Left ventricle myocardium inferior (tissue), 1 donor: Measurements from ENCODE around the gene S100A12. TPM values are rescaled to one million over a fixed set of nuclear protein-coding genes. Genes with fewer than 3 reads are reported as not detected.

ENCODE experiments used
- DNase-seq: peaks from one replicate; pipeline ENCODE4 v3.0.0-alpha.2; 2020
- H3K27ac ChIP-seq: fragments of 200-600 bp; replicated peaks from 2 replicates; pipeline ENCODE4 v1.8.0; 2021
- H3K27me3 ChIP-seq: fragments of 200-600 bp; 2 replicates; pipeline ENCODE4 v1.8.0; 2021; ENCODE audit warnings: low read depth
- H3K36me3 ChIP-seq: fragments of 200-600 bp; 2 replicates; pipeline ENCODE4 v1.8.0; 2021
- H3K4me1 ChIP-seq: fragments of 200-600 bp; 2 replicates; pipeline ENCODE4 v1.8.0; 2021
- H3K4me3 ChIP-seq: fragments of 200-600 bp; 2 replicates; pipeline ENCODE4 v1.8.0; 2021; ENCODE audit warnings: mild to moderate bottlenecking, moderate library complexity
- H3K9me3 ChIP-seq: fragments of 200-600 bp; replicated peaks from 2 replicates; pipeline ENCODE4 v1.8.0; 2021
- intact Hi-C: fragments of 100-400 bp; cut with micrococcal nuclease; formaldehyde crosslinking; loops from one replicate; pipeline ENCODE4 v1.11.0; 2022
- total RNA-seq: library from RNA; stranded (reverse); fragmentation: NEBNext Ultra II Directional; extraction: Animal tissue kit (Norgen Biotek cat#: 25700); gene quantifications from one replicate; pipeline ENCODE4 v1.2.1, GENCODE V29; 2021
- TF ChIP-seq, protein P1 (sequence below): fragments of 200-600 bp; IDR thresholded peaks from 2 replicates; pipeline ENCODE4 v1.8.0; 2021; ENCODE audit warnings: antibody characterized with exemption, mild to moderate bottlenecking, borderline replicate concordance
- donor health status: DM: no; HTN: yes; CAD: no; lungs with severe emphysema.

S100A12 gene
- total RNA-seq, 1 donor from 2014 or later, result 2.3 TPM

DNA sequence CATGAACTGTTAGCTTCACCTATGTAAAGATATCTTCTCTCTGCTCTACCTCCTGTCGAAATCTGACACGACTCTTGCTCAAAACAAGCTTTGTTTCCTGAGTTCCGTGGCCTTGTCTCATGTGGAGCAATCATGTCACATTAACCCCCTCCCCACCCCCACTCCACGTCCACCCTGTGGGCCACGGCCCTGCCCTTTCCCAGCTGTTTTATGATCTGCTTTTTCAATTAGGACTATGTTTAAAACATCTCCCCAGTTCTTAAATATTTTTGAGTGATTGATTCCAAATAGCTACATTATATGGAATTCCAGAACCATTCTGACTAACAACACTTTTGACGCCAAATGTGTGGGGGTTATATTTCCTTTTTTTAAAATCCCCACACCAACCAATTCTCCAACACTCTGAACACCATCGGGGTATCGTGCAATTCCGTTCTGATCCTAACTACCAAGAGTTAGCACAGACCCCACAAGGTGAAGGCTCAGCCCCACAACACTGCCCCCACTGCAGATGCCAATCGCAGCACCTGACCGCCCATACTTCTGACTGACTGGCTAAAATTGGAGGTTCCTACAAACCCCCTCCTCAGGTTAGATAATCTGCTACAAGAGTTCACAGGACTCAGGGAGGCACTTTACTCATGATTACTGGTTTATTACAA lies 28.1 kb upstream of the S100A12 start:
- H3K27me3 ChIP-seq, result peaks cover 52% of the 10 kb centered on the region
- H3K27ac ChIP-seq, result no peak overlapping the region

DNA sequence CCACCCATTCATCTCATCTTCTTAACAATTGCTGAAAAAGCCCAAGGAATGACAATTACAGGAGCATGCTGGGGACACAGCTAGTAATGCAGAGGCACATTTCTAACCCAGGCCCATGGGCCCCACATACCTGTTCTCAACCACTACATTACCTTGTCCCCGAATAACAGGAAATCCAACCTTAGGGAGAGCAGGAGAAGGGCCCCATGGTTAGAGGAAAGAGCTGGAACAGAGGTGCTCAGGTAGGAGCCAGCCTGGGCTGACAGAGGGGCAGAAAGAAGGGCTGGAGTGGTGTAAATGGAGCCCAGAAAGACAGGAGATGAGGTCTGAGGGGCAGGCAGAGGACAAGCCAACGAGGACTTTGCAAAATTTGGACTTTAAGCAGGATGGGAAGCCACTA lies 26.8 kb upstream of the S100A12 start:
- Histone ChIP-seq H3K36me3 (no peaks in the 10 kb centered on the region), H3K9me3 (no peaks in the 10 kb centered on the region), H3K4me1 (no peaks in the 10 kb centered on the region), H3K4me3 (no peak overlapping the region), H3K27me3 (peaks cover 60% of the 10 kb centered on the region), H3K27ac (no peak overlapping the region)
- no peak for DNase-seq
- TF ChIP-seq, protein P1, sequence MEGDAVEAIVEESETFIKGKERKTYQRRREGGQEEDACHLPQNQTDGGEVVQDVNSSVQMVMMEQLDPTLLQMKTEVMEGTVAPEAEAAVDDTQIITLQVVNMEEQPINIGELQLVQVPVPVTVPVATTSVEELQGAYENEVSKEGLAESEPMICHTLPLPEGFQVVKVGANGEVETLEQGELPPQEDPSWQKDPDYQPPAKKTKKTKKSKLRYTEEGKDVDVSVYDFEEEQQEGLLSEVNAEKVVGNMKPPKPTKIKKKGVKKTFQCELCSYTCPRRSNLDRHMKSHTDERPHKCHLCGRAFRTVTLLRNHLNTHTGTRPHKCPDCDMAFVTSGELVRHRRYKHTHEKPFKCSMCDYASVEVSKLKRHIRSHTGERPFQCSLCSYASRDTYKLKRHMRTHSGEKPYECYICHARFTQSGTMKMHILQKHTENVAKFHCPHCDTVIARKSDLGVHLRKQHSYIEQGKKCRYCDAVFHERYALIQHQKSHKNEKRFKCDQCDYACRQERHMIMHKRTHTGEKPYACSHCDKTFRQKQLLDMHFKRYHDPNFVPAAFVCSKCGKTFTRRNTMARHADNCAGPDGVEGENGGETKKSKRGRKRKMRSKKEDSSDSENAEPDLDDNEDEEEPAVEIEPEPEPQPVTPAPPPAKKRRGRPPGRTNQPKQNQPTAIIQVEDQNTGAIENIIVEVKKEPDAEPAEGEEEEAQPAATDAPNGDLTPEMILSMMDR, result no peak
- intact Hi-C loops, result no loop called here

More for the DNA sequence above, 28.1 kb upstream of the S100A12 start:
- DNase-seq, result no peak
- Histone ChIP-seq H3K36me3 (no peaks in the 10 kb centered on the region), H3K4me3 (no peak overlapping the region), H3K9me3 (peaks cover 3% of the 10 kb centered on the region), H3K4me1 (no peaks in the 10 kb centered on the region)
- TF ChIP-seq, protein P1, result no peak
- intact Hi-C loops, result no loop called here

DNA sequence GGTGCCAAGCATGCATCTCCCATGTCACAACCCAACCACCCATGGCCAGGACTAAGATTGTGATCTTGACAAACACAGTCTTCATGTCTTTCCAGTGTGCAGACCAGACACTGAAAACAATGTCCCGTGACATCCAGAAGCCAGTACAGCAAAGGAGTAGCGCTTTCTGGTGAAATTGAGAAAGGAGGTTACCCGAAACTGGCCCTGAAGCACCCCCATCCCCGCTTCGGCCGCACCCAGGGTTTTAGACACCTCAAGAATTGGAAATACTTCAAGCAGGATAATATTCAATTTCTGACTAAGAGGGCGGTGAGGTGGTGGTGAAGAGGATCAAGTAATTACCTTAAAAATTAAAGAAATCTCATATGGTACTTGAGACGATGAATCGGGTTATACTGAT lies 26.0 kb upstream of the S100A12 start:
- H3K4me1 ChIP-seq, result no peaks in the 10 kb centered on the region
- peaks cover 60% of the 10 kb centered on the region for H3K27me3 ChIP-seq
- H3K9me3 ChIP-seq, result no peaks in the 10 kb centered on the region
- TF ChIP-seq, protein P1, result no peak
- DNase-seq, result no peak
- intact Hi-C loops, result no loop called here
- no peak overlapping the region for H3K4me3 ChIP-seq
- H3K27ac ChIP-seq, result no peak overlapping the region
- H3K36me3 ChIP-seq, result no peaks in the 10 kb centered on the region

DNA sequence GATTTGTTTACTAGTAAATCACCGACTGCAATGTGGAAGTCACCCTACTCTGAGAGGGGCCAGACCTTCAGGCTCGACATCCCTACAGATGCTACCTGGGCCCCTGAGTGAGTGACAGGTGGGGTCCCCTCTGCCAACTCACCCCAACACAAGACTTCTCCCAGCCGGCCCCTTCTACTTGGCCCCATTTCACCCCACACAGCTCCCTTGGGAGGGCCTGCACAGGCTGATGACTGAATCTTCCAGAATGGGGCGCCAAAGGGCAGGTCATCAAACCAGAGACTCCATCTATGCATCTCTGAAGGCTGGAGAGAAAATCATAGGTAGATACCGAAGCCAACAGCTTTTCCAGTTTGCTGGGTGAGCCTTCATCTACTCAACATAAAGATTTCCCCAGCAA lies 24.8 kb upstream of the S100A12 start:
- Histone ChIP-seq H3K27me3 (peaks cover 58% of the 10 kb centered on the region), H3K27ac (no peak overlapping the region), H3K36me3 (no peaks in the 10 kb centered on the region), H3K9me3 (no peaks in the 10 kb centered on the region), H3K4me1 (no peaks in the 10 kb centered on the region), H3K4me3 (no peak overlapping the region)
- no peak for DNase-seq
- TF ChIP-seq, protein P1, result no peak
- intact Hi-C loops, result no loop called here

DNA sequence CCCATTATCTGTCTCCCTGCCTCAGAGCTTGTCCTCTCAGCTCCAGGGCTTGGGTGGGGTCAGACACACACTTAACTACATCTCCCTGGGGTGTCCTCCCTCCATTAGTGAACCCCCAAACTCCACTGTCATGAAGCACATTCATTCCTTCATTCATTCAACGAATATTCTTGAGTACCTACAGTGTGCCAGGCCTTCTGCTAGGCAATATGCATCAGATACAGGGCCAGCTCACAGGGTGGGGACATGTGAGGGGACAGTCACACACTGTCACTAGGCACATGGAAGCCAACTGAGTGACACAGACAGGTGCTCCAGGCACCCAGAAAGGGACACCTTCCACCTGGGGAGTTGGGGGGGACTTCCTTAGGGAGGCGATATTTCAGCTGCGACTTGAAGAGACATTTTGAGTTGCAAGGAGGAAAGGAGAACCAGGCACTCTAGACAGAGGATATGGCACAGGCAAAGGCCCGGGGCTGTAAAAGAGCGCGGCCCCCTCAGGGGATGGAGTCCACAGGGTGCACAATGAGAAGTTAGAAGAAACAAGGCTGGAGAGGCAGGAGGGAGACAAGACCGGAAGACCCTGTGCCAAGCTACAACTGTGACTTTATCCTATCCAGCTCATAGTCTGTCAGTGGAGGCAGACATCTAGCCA lies 24.1 kb upstream of the S100A12 start:
- Histone ChIP-seq H3K27ac (no peak overlapping the region), H3K9me3 (no peaks in the 10 kb centered on the region), H3K27me3 (peaks cover 53% of the 10 kb centered on the region), H3K36me3 (no peaks in the 10 kb centered on the region), H3K4me3 (no peak overlapping the region), H3K4me1 (peaks cover 4% of the 10 kb centered on the region)
- DNase-seq, result no peak
- intact Hi-C loops, result no loop called here
- TF ChIP-seq, protein P1, result no peak
